Liver (tissue), 9 donors: ENCODE measurements around the gene ARNT2. TPM values are rescaled to one million over a fixed set of nuclear protein-coding genes. Genes with fewer than 3 reads are reported as not detected.

Experiments used
- DNase-seq: peaks from one replicate; pipeline ENCODE4 v3.0.0-alpha.2; 2017; ENCODE audit warnings: low spot score
- H3K27ac ChIP-seq, 2 donors: one replicate each; pipeline ENCODE4 v1.7.0; 2013; ENCODE audit warnings: inconsistent platforms in 2 of 2, low read length in 2 of 2, control low read depth in 1 of 2, low read depth in 1 of 2, mild to moderate bottlenecking in 1 of 2
- H3K27me3 ChIP-seq, 4 donors: one replicate each; pipeline versions ENCODE4 v1.6.1 to v1.7.0; 2013; ENCODE audit warnings: low read length in 3 of 4, inconsistent platforms in 1 of 4, mild to moderate bottlenecking in 1 of 4, moderate library complexity in 1 of 4; ENCODE audit not compliant: control insufficient read depth in 4 of 4, insufficient read depth in 4 of 4
- H3K36me3 ChIP-seq, 4 donors: one replicate each; pipeline versions ENCODE4 v1.6.1 to v1.7.0; 2013; ENCODE audit warnings: low read length in 3 of 4, mild to moderate bottlenecking in 3 of 4, low read depth in 1 of 4, moderate library complexity in 1 of 4; ENCODE audit not compliant: control insufficient read depth in 4 of 4, insufficient read depth in 3 of 4
- H3K4me1 ChIP-seq, 4 donors: one replicate each; pipeline versions ENCODE4 v1.6.1 to v1.7.0; 2013; ENCODE audit warnings: low read length in 3 of 4, mild to moderate bottlenecking in 3 of 4, moderate library complexity in 1 of 4; ENCODE audit not compliant: control insufficient read depth in 4 of 4, insufficient read depth in 4 of 4
- H3K4me3 ChIP-seq, 3 donors: one replicate each; pipeline versions ENCODE4 v1.6.1 to v1.7.0; 2013; ENCODE audit warnings: low read length in 3 of 3, control low read depth in 1 of 3, low read depth in 1 of 3, mild to moderate bottlenecking in 1 of 3
- H3K9ac ChIP-seq, 2 donors: one replicate each; pipeline ENCODE4 v1.7.0; 2013; ENCODE audit warnings: low read length in 2 of 2, mild to moderate bottlenecking in 2 of 2, moderate library complexity in 2 of 2, control low read depth in 1 of 2, low read depth in 1 of 2
- H3K9me3 ChIP-seq, 4 donors: one replicate each; pipeline versions ENCODE4 v1.6.1 to v1.7.0; 2013; ENCODE audit warnings: low read length in 3 of 4; ENCODE audit not compliant: control insufficient read depth in 4 of 4
- EGR1 ChIP-seq, 2 donors: IDR thresholded peaks; 2 replicates each; pipeline ENCODE4 v1.6.1; 2016 to 2018; ENCODE audit warnings: antibody characterized with exemption in 2 of 2, low read depth in 2 of 2
- FOXA1 ChIP-seq: IDR thresholded peaks from 2 replicates; pipeline ENCODE4 v1.6.1; 2016; ENCODE audit warnings: antibody characterized with exemption
- FOXA2 ChIP-seq: IDR thresholded peaks from 2 replicates; pipeline ENCODE4 v1.6.1; 2016; ENCODE audit warnings: antibody characterized with exemption
- GABPA ChIP-seq, 2 donors: IDR thresholded peaks in 1 of 2; conservative IDR thresholded peaks in 1 of 2; 2 replicates each; pipeline ENCODE4 v1.6.1; 2016; ENCODE audit warnings: antibody characterized with exemption in 2 of 2, mild to moderate bottlenecking in 1 of 2, moderate library complexity in 1 of 2
- HNF4A ChIP-seq, 2 donors: conservative IDR thresholded peaks; 2 replicates each; pipeline ENCODE4 v1.6.1; 2016; ENCODE audit warnings: antibody characterized with exemption in 2 of 2, mild to moderate bottlenecking in 2 of 2
- HNF4G ChIP-seq: IDR thresholded peaks from 2 replicates; pipeline ENCODE4 v1.6.1; 2016; ENCODE audit warnings: antibody characterized with exemption
- JUND ChIP-seq, 2 donors: IDR thresholded peaks; 2 replicates each; pipeline ENCODE4 v1.6.1; 2016; ENCODE audit warnings: antibody characterized with exemption in 2 of 2
- MAX ChIP-seq: IDR thresholded peaks from 2 replicates; pipeline ENCODE4 v1.6.1; 2016; ENCODE audit warnings: antibody characterized with exemption
- NR2F2 ChIP-seq: IDR thresholded peaks from 2 replicates; pipeline ENCODE4 v1.6.1; 2016; ENCODE audit warnings: antibody characterized with exemption
- RAD21 ChIP-seq, 2 donors: IDR thresholded peaks; 2 replicates each; pipeline ENCODE4 v1.6.1; 2016; ENCODE audit warnings: antibody characterized with exemption in 2 of 2, mild to moderate bottlenecking in 2 of 2
- REST ChIP-seq: IDR thresholded peaks from 2 replicates; pipeline ENCODE4 v1.6.1; 2016; ENCODE audit warnings: antibody characterized with exemption, mild to moderate bottlenecking
- RXRA ChIP-seq, 2 donors: IDR thresholded peaks; 2 replicates each; pipeline ENCODE4 v1.6.1; 2017 to 2018; ENCODE audit warnings: antibody characterized with exemption in 2 of 2, mild to moderate bottlenecking in 1 of 2
- SP1 ChIP-seq: IDR thresholded peaks from 2 replicates; pipeline ENCODE4 v1.6.1; 2018; ENCODE audit warnings: antibody characterized with exemption, mild to moderate bottlenecking
- TAF1 ChIP-seq: conservative IDR thresholded peaks from 2 replicates; pipeline ENCODE4 v1.6.1; 2016; ENCODE audit warnings: antibody characterized with exemption, mild to moderate bottlenecking
- YY1 ChIP-seq: IDR thresholded peaks from 2 replicates; pipeline ENCODE4 v1.6.1; 2016; ENCODE audit warnings: antibody characterized with exemption, mild to moderate bottlenecking
- ZBTB33 ChIP-seq: IDR thresholded peaks from 2 replicates; pipeline ENCODE4 v1.6.1; 2016; ENCODE audit warnings: antibody characterized with exemption
- WGBS: extraction: QIAGEN DNeasy Blood & Tissue Kit; methylation state at CpG from one replicate; pipeline ENCODE4 v1.1.7; 2013; 5-methylcytosine and 5-hydroxymethylcytosine counted together
- polyA plus RNA-seq, 2 donors: library from polyadenylated mRNA; stranded (reverse) in 1 of 2; unstranded in 1 of 2; fragments of 200-250 nt in 1 of 2; fragments of >200 nt in 1 of 2; fragmentation: Nextera tagmentation in 1 of 2; extraction: Ambion mirVana in 1 of 2; gene quantifications; one replicate each; pipeline versions ENCODE4 v1.2.1 to v1.2.3, GENCODE V29; 2013 to 2015
- total RNA-seq, 2 donors: library from RNA; depleted of rRNA; stranded (reverse); fragments of >200 nt; gene quantifications; one replicate each; pipeline ENCODE4 v1.2.3, GENCODE V29; 2014
- TF ChIP-seq, protein P1 (sequence below): fragments of 150-350 bp; IDR thresholded peaks from 2 replicates; pipeline ENCODE4 v1.5.1; 2017; ENCODE audit warnings: improper control_type of control experiment, low read depth, low read length; ENCODE audit not compliant: missing input control
- TF ChIP-seq, protein P2 (sequence below): IDR thresholded peaks from 2 replicates; pipeline ENCODE4 v1.6.1; 2016; ENCODE audit warnings: antibody characterized with exemption
- donor health status: healthy.
- donor health status: healthy.
- donor health status: healthy.
- donor health status: healthy.
- donor health status: healthy.

ARNT2 gene
- total and polyA plus RNA-seq, 4 donors, result 0.17 to 0.92 (median 0.54) TPM

GRCh38 chr15:80565398-80565797, 161.2 kb downstream of the ARNT2 start (continued):
- no peak for TF ChIP-seq ZBTB33

DNA sequence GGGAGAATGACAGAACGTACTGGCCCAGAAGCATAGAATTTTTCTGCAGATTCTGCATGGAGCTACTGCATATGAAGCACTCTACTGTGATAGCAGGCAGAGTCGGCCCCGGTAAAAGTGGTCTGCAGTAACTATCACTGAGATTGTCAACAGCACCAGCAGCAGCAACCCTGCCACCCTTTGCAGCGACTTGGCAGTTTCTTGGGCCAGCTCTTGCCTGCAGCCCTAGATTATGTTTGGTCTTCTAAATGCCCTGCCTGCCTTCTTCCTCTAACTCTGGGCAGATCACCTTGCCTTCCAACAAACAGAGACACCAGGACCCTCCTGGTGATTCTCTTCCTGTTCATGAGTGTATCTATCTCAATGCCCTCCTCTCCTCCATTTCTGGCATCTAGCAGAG, 161.8 kb downstream of the ARNT2 start:
- WGBS, result 83% methylated on average over 4 of the region's 4 CpGs
- Histone ChIP-seq H3K27me3 (peaks cover 0 to 2% (median 0%) of the 10 kb centered on the region in 4 donors), H3K4me3 (no peak overlapping the region), H3K36me3 (no peaks in the 10 kb centered on the region), H3K4me1 (peaks cover 0 to 3% (median 0%) of the 10 kb centered on the region in 4 donors), H3K9ac (no peak overlapping the region), H3K9me3 (no peaks in the 10 kb centered on the region), H3K27ac (no peak overlapping the region)
- TF ChIP-seq HNF4G (no peak), MAX (no peak), EGR1 (IDR thresholded peaks at IDR 0.05; ENCODE audit: low read depth in 2 of 2) (no peak)
- TF ChIP-seq, protein P1, sequence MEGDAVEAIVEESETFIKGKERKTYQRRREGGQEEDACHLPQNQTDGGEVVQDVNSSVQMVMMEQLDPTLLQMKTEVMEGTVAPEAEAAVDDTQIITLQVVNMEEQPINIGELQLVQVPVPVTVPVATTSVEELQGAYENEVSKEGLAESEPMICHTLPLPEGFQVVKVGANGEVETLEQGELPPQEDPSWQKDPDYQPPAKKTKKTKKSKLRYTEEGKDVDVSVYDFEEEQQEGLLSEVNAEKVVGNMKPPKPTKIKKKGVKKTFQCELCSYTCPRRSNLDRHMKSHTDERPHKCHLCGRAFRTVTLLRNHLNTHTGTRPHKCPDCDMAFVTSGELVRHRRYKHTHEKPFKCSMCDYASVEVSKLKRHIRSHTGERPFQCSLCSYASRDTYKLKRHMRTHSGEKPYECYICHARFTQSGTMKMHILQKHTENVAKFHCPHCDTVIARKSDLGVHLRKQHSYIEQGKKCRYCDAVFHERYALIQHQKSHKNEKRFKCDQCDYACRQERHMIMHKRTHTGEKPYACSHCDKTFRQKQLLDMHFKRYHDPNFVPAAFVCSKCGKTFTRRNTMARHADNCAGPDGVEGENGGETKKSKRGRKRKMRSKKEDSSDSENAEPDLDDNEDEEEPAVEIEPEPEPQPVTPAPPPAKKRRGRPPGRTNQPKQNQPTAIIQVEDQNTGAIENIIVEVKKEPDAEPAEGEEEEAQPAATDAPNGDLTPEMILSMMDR, result no peak
- peak; percentile 14 for DNase-seq

DNA sequence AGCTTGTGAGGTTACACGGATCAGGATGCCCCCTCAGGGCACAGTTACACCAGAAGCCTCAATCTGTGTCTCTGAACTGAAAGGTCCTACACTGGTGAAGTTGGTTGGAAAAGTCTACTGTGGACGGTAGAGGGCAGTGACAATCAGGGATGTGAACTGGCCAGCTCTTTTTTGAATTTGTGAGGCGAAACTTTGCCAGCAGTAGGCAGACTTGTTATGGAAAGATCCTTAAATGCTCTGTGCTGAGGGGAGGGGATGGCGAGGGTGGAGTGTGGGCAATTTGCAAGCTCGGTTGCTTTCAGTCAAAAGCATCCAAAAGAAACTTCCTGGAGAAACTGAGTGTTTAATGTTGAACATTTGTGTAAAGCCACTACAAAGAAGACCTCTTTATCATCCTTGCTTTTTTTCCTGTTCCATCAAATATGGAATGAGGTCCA, 163.6 kb downstream of the ARNT2 start:
- Histone ChIP-seq H3K27ac (no peak overlapping the region), H3K9ac (no peak overlapping the region), H3K36me3 (no peaks in the 10 kb centered on the region), H3K4me3 (no peak overlapping the region), H3K4me1 (peaks cover 0 to 3% (median 0%) of the 10 kb centered on the region in 4 donors), H3K27me3 (peaks cover 0 to 2% (median 0%) of the 10 kb centered on the region in 4 donors), H3K9me3 (no peaks in the 10 kb centered on the region)
- DNase-seq, result no peak
- 3% methylated on average over 5 of the region's 5 CpGs for WGBS
- TF ChIP-seq HNF4A (conservative IDR thresholded peaks at IDR 0.05), result no peak
- TF ChIP-seq NR2F2, result no peak
- TF ChIP-seq MAX, result no peak
- no peak for TF ChIP-seq YY1
- TF ChIP-seq GABPA (IDR thresholded peaks at IDR 0.05 in 1 of 2, conservative IDR thresholded peaks at IDR 0.05 in 1 of 2), result no peak
- TF ChIP-seq HNF4G, result no peak
- TF ChIP-seq JUND (IDR thresholded peaks at IDR 0.05), result no peak
- no peak for TF ChIP-seq FOXA1
- no peak for TF ChIP-seq ZBTB33
- TF ChIP-seq, protein P1, result peak; percentile 79
- TF ChIP-seq SP1, result no peak
- TF ChIP-seq REST, result peak; percentile 21
- TF ChIP-seq, protein P2, sequence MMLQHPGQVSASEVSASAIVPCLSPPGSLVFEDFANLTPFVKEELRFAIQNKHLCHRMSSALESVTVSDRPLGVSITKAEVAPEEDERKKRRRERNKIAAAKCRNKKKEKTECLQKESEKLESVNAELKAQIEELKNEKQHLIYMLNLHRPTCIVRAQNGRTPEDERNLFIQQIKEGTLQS, result no peak
- TF ChIP-seq RAD21 (IDR thresholded peaks at IDR 0.05), result peak; percentile 99
- TF ChIP-seq RXRA (IDR thresholded peaks at IDR 0.05), result peak; percentile 34 to 59
- no peak for TF ChIP-seq FOXA2
- no peak for TF ChIP-seq TAF1
- TF ChIP-seq EGR1 (IDR thresholded peaks at IDR 0.05; ENCODE audit: low read depth in 2 of 2), result no peak
